ENCODE results near the gene TMEM72.

GRCh38 chr10:44864051-44864450, 47.1 kb upstream of the TMEM72 start:
- TF ChIP-seq CTCF (IDR thresholded peaks at IDR 0.05 in 2 of 3, conservative IDR thresholded peaks at IDR 0.05 in 1 of 3; ENCODE audit: borderline replicate concordance in 1 of 3, insufficient read depth in 1 of 3, low read depth in 2 of 3, low read length in 2 of 3) (no peak), POLR2AphosphoS5 (IDR thresholded peaks at IDR 0.05; ENCODE audit: low read depth, low read length) (no peak), EZH2phosphoT487 (IDR thresholded peaks at IDR 0.05; ENCODE audit: borderline replicate concordance) (no peak), REST (IDR thresholded peaks at IDR 0.05; ENCODE audit: low read depth) (no peak), MAX (IDR thresholded peaks at IDR 0.05) (peak; percentile 32; the same call in 1 of the 2 replicates), POLR2A (IDR thresholded peaks at IDR 0.05; ENCODE audit: borderline replicate concordance, extremely low read depth, insufficient read depth, insufficient read length) (no peak), RAD21 (IDR thresholded peaks at IDR 0.05; ENCODE audit: low read depth) (no peak), EZH2 (IDR thresholded peaks at IDR 0.05) (no peak), YY1 (IDR thresholded peaks at IDR 0.05; ENCODE audit: extremely low read depth, insufficient replicate concordance, low read depth, low read length) (no peak), SP1 (IDR thresholded peaks at IDR 0.05; ENCODE audit: low read depth) (no peak), ZNF274 (IDR thresholded peaks at IDR 0.05; ENCODE audit: low read depth, low read length) (no peak), SRF (IDR thresholded peaks at IDR 0.05; ENCODE audit: low read depth) (no peak), TCF7L2 (IDR thresholded peaks at IDR 0.05; ENCODE audit: borderline replicate concordance, extremely low read depth, insufficient read depth, insufficient read length) (no peak), CBX3 (IDR thresholded peaks at IDR 0.05; ENCODE audit: low read depth) (no peak)

Data from HCT116 (cell line).